HepG2 (cell line): ENCODE results near the gene PIP4K2B. TPM values are rescaled to one million over a fixed set of nuclear protein-coding genes. Genes with fewer than 3 reads are reported as not detected.

Experiments
- KDM5A ChIP-seq: fragments of 200-600 bp; sonication (generic); IDR thresholded peaks from 2 replicates; pipeline ENCODE4 v1.7.0; 2018; ENCODE audit warnings: antibody characterized with exemption, mild to moderate bottlenecking, low read length, borderline replicate concordance
- KMT2A ChIP-seq: sonication (generic); formaldehyde crosslinking; IDR thresholded peaks from 2 replicates; pipeline ENCODE4 v1.4.0; 2020; ENCODE audit warnings: missing genetic modification reagents
- MAFK ChIP-seq, 2 experiments: IDR thresholded peaks in 1 of 2; conservative IDR thresholded peaks in 1 of 2; 2 replicates each; pipeline ENCODE4 v1.6.1; 2011; ENCODE audit warnings: improper control_type of control experiment in 2 of 2, low read length in 2 of 2
- MTF1 ChIP-seq: sonication (generic); formaldehyde crosslinking; IDR thresholded peaks from 2 replicates; pipeline ENCODE4 v1.5.0; 2020; ENCODE audit warnings: missing genetic modification reagents
- ZNF263 ChIP-seq: sonication (generic); formaldehyde crosslinking; IDR thresholded peaks from 2 replicates; pipeline ENCODE4 v1.4.0; 2020; ENCODE audit warnings: missing genetic modification reagents
- ZNF343 ChIP-seq: sonication (generic); formaldehyde crosslinking; IDR thresholded peaks from 2 replicates; pipeline ENCODE4 v1.4.0; 2020; ENCODE audit warnings: mild to moderate bottlenecking, missing genetic modification reagents
- ZNF781 ChIP-seq: sonication (generic); formaldehyde crosslinking; IDR thresholded peaks from 2 replicates; pipeline ENCODE4 v1.5.1; 2020; ENCODE audit warnings: borderline replicate concordance, mild to moderate bottlenecking, missing genetic modification reagents; ENCODE audit errors: not compliant biosample characterization
- polyA plus RNA-seq, 8 experiments: library from polyadenylated mRNA; depleted of rRNA in 3 of 8; stranded (reverse) in 7 of 8; unstranded in 1 of 8; fragments of >200 nt; fragmentation: Illumina TruSeq in 4 of 8; extraction: Trizol in 4 of 8; gene quantifications; 2 replicates each; pipeline versions ENCODE4 v1.2.1 to v1.2.3, GENCODE V29; 2011 to 2016; ENCODE audit warnings: low read depth in 4 of 8, missing spikeins in 1 of 8, mixed read lengths in 1 of 8; ENCODE audit not compliant: insufficient read depth in 1 of 8
- total RNA-seq, 5 experiments: library from RNA; depleted of rRNA; stranded (reverse); fragments of >200 nt; fragmentation: Illumina TruSeq; extraction: Trizol; gene quantifications; 2 replicates each; pipeline ENCODE4 v1.2.3, GENCODE V29; 2016; ENCODE audit warnings: low read depth in 1 of 5
- TF ChIP-seq, protein P1 (sequence below): sonication (generic); formaldehyde crosslinking; IDR thresholded peaks from 2 replicates; pipeline ENCODE4 v1.9.0; 2022; ENCODE audit warnings: missing genetic modification reagents, mild to moderate bottlenecking, borderline replicate concordance
- TF ChIP-seq, protein P2 (sequence below): sonication (generic); formaldehyde crosslinking; IDR thresholded peaks from 2 replicates; pipeline ENCODE4 v1.4.0; 2020; ENCODE audit warnings: mild to moderate bottlenecking, low read depth, missing genetic modification reagents
- TF ChIP-seq, protein P3 (sequence below): sonication (generic); formaldehyde crosslinking; conservative IDR thresholded peaks from 2 replicates; pipeline ENCODE4 v1.8.0; 2022; ENCODE audit warnings: missing genetic modification reagents
- TF ChIP-seq, protein P4 (sequence below): sonication (generic); formaldehyde crosslinking; conservative IDR thresholded peaks from 2 replicates; pipeline ENCODE4 v1.8.1; 2023; ENCODE audit warnings: missing genetic modification reagents
- TF ChIP-seq, protein P5 (sequence below): IDR thresholded peaks from 2 replicates; pipeline ENCODE4 v1.6.1; 2016
- TF ChIP-seq, protein P6 (sequence below): sonication (generic); formaldehyde crosslinking; IDR thresholded peaks from 2 replicates; pipeline ENCODE4 v1.8.0; 2022; ENCODE audit warnings: missing genetic modification reagents, mild to moderate bottlenecking, borderline replicate concordance
- TF ChIP-seq, protein P7 (sequence below): sonication (generic); formaldehyde crosslinking; IDR thresholded peaks from 2 replicates; pipeline ENCODE4 v1.4.0; 2020; ENCODE audit warnings: missing genetic modification reagents, mild to moderate bottlenecking, borderline replicate concordance

The PIP4K2B gene
- total and polyA plus RNA-seq, 2 of the 13 experiments (the other 11 are each of a cell fraction or from before 2014, with no cell fraction given) = 20.4 to 54.0 TPM

DNA sequence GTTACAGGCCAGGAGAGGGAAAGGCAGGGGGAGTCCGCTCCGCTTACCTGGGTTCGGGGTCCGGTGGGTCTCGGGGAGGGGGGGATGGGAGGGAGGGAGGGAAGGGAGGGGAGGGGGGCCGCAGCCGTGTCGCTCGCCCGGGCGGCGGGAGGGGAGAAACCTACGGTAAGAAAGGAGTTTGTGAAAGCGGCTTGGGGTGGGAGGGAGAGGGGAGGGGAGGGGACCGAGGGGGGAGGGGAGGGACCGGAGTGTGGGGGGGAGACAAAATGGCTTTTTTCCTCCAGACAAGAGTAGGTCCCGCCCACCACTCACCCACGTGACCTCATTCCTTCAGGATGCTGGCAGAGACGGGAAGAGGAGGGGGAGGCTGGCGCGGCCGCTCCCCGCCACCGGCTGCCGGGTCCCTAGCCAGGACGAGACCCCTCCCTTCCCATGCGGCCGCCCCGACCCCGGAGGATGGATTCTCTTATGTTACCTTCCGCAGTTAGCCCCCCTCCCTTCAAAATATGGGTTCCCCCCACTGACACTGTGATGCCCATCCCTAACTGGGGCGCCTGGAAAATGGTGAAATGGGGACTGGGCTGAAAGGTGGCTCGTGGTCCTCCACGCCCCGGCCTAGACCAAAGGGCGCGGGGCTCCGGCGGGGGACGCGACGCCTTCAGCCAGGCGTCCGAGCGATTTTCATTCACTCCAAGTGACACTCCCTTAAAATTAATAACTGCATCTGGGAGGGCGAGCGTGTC, 51.0 kb downstream of the PIP4K2B start, which contains the start of gene PCGF2 (continued):
- TF ChIP-seq ZNF343 (CRISPR knock-in tag) (no peak), MAFK (conservative IDR thresholded peaks at IDR 0.05 in 1 of 2, IDR thresholded peaks at IDR 0.05 in 1 of 2; ENCODE audit: low read length in 2 of 2) (no peak), MTF1 (CRISPR knock-in tag) (no peak), ZNF263 (CRISPR knock-in tag) (no peak), KMT2A (no peak), KDM5A (no peak; the same call in 1 of the 2 replicates), ZNF781 (CRISPR knock-in tag) (peak; percentile 76)
- TF ChIP-seq, protein P1, sequence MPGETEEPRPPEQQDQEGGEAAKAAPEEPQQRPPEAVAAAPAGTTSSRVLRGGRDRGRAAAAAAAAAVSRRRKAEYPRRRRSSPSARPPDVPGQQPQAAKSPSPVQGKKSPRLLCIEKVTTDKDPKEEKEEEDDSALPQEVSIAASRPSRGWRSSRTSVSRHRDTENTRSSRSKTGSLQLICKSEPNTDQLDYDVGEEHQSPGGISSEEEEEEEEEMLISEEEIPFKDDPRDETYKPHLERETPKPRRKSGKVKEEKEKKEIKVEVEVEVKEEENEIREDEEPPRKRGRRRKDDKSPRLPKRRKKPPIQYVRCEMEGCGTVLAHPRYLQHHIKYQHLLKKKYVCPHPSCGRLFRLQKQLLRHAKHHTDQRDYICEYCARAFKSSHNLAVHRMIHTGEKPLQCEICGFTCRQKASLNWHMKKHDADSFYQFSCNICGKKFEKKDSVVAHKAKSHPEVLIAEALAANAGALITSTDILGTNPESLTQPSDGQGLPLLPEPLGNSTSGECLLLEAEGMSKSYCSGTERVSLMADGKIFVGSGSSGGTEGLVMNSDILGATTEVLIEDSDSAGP = no peak
- TF ChIP-seq, protein P2, sequence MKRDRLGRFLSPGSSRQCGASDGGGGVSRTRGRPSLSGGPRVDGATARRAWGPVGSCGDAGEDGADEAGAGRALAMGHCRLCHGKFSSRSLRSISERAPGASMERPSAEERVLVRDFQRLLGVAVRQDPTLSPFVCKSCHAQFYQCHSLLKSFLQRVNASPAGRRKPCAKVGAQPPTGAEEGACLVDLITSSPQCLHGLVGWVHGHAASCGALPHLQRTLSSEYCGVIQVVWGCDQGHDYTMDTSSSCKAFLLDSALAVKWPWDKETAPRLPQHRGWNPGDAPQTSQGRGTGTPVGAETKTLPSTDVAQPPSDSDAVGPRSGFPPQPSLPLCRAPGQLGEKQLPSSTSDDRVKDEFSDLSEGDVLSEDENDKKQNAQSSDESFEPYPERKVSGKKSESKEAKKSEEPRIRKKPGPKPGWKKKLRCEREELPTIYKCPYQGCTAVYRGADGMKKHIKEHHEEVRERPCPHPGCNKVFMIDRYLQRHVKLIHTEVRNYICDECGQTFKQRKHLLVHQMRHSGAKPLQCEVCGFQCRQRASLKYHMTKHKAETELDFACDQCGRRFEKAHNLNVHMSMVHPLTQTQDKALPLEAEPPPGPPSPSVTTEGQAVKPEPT = no peak
- TF ChIP-seq, protein P3, sequence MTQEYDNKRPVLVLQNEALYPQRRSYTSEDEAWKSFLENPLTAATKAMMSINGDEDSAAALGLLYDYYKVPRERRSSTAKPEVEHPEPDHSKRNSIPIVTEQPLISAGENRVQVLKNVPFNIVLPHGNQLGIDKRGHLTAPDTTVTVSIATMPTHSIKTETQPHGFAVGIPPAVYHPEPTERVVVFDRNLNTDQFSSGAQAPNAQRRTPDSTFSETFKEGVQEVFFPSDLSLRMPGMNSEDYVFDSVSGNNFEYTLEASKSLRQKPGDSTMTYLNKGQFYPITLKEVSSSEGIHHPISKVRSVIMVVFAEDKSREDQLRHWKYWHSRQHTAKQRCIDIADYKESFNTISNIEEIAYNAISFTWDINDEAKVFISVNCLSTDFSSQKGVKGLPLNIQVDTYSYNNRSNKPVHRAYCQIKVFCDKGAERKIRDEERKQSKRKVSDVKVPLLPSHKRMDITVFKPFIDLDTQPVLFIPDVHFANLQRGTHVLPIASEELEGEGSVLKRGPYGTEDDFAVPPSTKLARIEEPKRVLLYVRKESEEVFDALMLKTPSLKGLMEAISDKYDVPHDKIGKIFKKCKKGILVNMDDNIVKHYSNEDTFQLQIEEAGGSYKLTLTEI (CRISPR knock-in tag) = no peak
- TF ChIP-seq, protein P4, sequence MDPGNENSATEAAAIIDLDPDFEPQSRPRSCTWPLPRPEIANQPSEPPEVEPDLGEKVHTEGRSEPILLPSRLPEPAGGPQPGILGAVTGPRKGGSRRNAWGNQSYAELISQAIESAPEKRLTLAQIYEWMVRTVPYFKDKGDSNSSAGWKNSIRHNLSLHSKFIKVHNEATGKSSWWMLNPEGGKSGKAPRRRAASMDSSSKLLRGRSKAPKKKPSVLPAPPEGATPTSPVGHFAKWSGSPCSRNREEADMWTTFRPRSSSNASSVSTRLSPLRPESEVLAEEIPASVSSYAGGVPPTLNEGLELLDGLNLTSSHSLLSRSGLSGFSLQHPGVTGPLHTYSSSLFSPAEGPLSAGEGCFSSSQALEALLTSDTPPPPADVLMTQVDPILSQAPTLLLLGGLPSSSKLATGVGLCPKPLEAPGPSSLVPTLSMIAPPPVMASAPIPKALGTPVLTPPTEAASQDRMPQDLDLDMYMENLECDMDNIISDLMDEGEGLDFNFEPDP (CRISPR knock-in tag) = 0 out of 2 replicates have a peak, but pooled peaks have one; percentile 13
- TF ChIP-seq, protein P5, sequence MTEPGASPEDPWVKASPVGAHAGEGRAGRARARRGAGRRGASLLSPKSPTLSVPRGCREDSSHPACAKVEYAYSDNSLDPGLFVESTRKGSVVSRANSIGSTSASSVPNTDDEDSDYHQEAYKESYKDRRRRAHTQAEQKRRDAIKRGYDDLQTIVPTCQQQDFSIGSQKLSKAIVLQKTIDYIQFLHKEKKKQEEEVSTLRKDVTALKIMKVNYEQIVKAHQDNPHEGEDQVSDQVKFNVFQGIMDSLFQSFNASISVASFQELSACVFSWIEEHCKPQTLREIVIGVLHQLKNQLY (CRISPR knock-in tag) = no peak
- TF ChIP-seq, protein P6, sequence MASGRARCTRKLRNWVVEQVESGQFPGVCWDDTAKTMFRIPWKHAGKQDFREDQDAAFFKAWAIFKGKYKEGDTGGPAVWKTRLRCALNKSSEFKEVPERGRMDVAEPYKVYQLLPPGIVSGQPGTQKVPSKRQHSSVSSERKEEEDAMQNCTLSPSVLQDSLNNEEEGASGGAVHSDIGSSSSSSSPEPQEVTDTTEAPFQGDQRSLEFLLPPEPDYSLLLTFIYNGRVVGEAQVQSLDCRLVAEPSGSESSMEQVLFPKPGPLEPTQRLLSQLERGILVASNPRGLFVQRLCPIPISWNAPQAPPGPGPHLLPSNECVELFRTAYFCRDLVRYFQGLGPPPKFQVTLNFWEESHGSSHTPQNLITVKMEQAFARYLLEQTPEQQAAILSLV (CRISPR knock-in tag) = no peak
- TF ChIP-seq, protein P7, sequence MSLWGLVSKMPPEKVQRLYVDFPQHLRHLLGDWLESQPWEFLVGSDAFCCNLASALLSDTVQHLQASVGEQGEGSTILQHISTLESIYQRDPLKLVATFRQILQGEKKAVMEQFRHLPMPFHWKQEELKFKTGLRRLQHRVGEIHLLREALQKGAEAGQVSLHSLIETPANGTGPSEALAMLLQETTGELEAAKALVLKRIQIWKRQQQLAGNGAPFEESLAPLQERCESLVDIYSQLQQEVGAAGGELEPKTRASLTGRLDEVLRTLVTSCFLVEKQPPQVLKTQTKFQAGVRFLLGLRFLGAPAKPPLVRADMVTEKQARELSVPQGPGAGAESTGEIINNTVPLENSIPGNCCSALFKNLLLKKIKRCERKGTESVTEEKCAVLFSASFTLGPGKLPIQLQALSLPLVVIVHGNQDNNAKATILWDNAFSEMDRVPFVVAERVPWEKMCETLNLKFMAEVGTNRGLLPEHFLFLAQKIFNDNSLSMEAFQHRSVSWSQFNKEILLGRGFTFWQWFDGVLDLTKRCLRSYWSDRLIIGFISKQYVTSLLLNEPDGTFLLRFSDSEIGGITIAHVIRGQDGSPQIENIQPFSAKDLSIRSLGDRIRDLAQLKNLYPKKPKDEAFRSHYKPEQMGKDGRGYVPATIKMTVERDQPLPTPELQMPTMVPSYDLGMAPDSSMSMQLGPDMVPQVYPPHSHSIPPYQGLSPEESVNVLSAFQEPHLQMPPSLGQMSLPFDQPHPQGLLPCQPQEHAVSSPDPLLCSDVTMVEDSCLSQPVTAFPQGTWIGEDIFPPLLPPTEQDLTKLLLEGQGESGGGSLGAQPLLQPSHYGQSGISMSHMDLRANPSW = no peak
